CD4-positive, alpha-beta T cell treated with Interleukin-10 for 1 hour (primary cell): ENCODE data around the gene METTL26.
A peak's percentile ranks its signal among the peaks of the same experiment; 100 is the strongest.

Experiments used
- DNase-seq: peaks from one replicate; pipeline ENCODE4 v3.0.0-alpha.2; 2020

The METTL26 gene

GRCh38 chr16:674968-675883, 39.1 kb upstream of the METTL26 start, which contains the start of gene RHBDL1:
RHBDL1 (plus strand) TSS chr16:675671; CDS start chr16:675791, 120 bp downstream.
- no peak for DNase-seq

GRCh38 chr16:674214-674881, 38.2 kb upstream of the METTL26 start:
- no peak for DNase-seq

- DNase-seq, result no peak
These were observed 37.4 kb upstream of the METTL26 start for GRCh38 chr16:673399-673991.

GRCh38 chr16:672851-673250, 36.7 kb upstream of the METTL26 start:
- DNase-seq, result no peak

GRCh38 chr16:672371-672770, 36.3 kb upstream of the METTL26 start:
- DNase-seq, result no peak

- no peak for DNase-seq
These were observed 35.4 kb upstream of the METTL26 start for GRCh38 chr16:671353-672131.

- no peak for DNase-seq
These were observed 34.6 kb upstream of the METTL26 start for GRCh38 chr16:670485-671352.

GRCh38 chr16:669666-670065, 33.6 kb upstream of the METTL26 start:
- no peak for DNase-seq

- DNase-seq, result no peak
These were observed 32.5 kb upstream of the METTL26 start for GRCh38 chr16:668519-669171.

GRCh38 chr16:667780-668518, 31.8 kb upstream of the METTL26 start, which contains the start of gene RHOT2:
RHOT2 (plus strand) TSS chr16:668132; CDS start chr16:668200, 68 bp downstream.
- peak; percentile 94 for DNase-seq

GRCh38 chr16:667113-667779, 31.1 kb upstream of the METTL26 start:
- DNase-seq, result no peak

- no peak for DNase-seq
These were observed 30.5 kb upstream of the METTL26 start for GRCh38 chr16:666572-666971.

- no peak for DNase-seq
These were observed 26.5 kb upstream of the METTL26 start for GRCh38 chr16:662597-662996.

- DNase-seq, result no peak
These were observed 26.0 kb upstream of the METTL26 start for GRCh38 chr16:662095-662494.

- DNase-seq, result no peak
These were observed 25.2 kb upstream of the METTL26 start for GRCh38 chr16:661184-661821.

GRCh38 chr16:660459-661183, 24.5 kb upstream of the METTL26 start:
- DNase-seq, result peak; percentile 67

- DNase-seq, result no peak
These were observed 24.0 kb upstream of the METTL26 start for GRCh38 chr16:660132-660458.

- DNase-seq, result no peak
These were observed 23.5 kb upstream of the METTL26 start for GRCh38 chr16:659618-660017.
